Stimulated activated CD8-positive, alpha-beta memory T cell treated with anti-CD3 and anti-CD28 coated beads, Interleukin-15, amount 100 ng/mL, for 1 hour (primary cell): ENCODE data around the gene CRY2.
"Not testable (repeated sequence)": the region's sequence is repeated elsewhere in the genome, so short reads cannot be mapped to it uniquely, and the experiment has no call there.

Experiments used
- DNase-seq: peaks from one replicate; pipeline ENCODE4 v3.0.0-alpha.2; 2020; ENCODE audit warnings: low read depth

CRY2 gene

DNA sequence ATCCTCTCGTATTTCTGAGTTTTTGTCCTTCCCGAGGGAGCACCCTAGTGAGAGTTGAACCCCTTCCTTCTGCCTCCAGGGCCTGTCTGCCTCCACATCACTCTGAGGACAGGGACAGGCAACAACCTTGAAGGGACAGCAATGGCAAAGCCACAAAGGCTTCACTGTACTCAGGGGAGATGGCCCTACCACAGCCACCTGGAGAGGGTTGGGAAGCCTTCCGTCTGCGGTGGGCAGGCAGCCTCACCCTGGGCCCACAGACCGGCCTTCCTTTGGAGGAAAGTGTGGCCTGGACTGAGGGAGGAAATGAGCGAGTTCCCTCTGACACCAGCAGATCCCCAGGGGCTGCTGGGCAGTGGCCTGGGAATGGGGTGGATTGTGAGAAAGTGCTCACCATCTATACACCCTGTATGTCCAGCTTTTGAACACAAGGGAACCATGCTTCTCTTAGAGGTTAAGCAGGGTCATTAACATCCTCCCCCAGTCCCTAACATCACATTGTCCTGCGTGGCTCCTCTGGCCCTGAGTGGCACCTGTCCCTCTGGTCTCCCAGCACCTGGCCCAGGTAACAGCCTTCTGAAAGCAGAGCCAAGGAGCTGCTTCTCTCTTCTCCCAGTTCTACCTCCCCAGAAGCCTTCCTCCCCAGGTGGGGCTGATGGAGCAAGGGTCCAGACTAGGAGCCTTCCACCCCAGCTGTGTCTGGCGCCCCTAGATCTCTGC is 35.5 kb upstream of the CRY2 start:
- no peak for DNase-seq

DNA sequence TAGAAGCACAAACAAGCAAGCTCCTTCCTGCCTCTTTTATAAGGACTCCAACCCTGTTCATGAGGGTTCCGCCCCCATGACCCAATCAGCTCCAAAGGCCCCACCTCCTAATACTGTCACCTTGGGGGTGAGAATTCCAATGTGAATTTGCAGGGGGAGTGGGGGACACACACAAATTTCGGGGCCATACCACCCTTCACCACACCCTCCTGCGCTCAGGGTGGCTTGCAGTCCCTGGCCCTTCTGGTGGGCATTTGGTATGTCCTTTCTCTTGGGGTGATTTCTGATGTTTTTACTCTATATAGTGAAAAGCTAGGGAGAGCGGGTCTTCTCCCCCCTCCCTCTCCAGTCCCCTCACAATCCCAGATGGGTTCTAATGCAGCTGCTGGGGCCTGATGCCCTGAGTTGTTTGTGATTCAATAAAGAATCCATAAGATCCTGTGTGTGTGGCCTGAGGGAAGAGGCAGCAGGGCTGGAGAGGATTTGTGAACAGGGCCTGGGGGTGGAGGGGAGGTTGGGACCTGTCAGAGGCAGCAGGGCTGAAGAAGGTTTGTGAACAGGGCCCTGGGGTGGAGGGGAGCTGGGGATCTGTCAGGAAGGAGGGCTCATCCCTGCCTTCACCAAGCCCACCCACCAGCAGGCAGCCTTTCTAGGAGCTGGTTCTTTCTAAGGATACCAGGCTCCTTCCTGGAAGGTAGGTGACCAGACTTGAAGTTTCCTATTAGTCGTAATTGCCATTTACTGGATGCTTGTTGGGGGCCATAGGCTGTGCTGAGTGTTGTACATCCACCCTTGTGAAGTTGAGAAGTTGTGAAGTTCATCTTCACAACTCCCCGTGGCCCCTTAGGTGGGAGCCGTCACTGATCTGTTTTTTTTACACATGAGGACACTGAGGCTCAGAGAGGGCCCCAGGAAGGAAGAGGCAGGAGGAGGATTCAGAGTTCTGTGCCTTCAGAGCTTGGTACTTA is 34.4 kb upstream of the CRY2 start:
- DNase-seq: no peak

DNA sequence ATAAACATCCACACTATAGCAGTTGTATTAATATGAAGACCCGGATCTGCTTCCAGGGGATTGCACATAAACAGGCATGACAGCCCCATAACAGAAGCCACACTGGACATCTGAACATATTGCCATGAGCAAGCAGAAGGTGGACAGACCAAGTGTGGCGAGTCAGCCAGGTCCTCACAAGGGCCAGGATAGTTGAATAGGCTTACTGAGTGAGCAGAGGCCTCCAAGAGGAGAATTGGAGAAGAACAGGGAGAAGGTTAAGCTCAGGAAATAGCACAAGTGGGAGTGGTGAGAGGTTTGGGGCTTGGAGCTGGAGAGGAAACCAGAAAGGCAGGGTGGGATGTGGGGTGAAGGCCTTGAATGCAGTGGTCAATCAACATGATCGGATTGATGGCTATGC is 31.5 kb upstream of the CRY2 start:
- DNase-seq: no peak

DNA sequence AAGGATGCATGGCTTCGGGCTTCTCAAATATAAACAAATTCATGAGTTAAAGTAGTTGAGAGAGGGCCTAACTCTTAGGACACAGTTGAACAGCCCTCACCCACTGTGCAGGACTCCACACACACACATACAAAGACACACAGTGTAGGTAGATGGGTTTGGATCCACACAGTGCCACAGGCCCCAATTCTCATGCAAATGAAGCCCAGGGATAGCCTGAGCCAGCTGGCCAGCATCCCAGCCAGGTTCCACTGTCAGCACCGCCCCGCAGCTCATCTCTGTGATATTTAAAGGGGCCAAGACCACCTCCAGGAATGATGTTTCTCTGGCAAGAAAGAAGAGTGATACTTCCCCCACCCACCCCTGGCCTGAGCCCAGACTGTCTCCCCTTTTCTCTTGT is 30.7 kb upstream of the CRY2 start:
- DNase-seq: no peak

DNA sequence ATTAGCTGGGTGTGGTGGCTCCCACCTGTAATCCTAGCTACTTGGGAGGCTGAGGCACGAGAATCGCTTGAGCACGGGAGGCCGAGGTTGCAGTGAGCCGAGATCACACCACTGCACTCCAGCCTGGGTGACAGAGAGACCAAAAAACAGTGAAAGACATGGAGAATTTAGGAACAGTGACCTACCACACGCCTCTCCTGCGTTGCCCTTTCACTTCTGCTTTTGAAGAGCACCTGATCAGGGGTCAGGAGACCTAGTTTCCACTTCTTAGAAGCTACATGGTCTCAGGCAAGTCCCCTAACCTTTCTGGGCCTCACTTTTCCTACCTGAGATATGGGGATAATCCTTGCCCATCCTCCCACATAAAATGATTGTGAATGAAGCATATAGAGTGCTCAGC is 30.1 kb upstream of the CRY2 start:
- no peak for DNase-seq

DNA sequence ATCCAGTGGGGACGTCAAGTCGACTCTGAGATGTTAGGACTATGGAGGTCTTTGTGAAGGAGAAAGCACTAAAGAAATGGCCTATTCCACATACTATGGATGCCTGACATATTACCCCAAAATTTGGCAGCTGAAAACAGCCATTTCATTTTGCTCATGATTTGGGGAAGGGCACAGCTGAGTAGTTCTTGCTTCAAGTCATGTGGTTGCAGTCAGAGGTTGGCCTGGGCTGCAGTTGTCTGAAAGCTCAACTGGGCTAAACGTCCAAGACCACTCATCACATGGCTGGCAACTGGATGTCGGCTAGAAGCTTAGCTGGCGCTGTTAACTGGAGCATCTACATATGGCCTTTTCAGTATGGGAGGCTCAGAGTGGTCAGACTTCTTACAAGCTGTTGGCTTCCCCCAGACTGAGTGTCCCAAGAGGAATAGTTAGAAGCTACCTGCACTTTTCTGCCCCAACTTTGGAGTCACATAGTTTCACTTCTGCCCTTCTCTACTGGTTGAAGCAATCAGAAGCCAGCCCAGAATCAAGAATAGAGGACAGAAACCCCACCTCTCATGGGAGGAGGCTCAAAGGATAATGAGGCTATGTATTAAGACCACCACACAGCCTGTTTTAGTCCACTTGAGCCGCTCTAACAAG is 28.2 kb upstream of the CRY2 start:
- no peak for DNase-seq

DNA sequence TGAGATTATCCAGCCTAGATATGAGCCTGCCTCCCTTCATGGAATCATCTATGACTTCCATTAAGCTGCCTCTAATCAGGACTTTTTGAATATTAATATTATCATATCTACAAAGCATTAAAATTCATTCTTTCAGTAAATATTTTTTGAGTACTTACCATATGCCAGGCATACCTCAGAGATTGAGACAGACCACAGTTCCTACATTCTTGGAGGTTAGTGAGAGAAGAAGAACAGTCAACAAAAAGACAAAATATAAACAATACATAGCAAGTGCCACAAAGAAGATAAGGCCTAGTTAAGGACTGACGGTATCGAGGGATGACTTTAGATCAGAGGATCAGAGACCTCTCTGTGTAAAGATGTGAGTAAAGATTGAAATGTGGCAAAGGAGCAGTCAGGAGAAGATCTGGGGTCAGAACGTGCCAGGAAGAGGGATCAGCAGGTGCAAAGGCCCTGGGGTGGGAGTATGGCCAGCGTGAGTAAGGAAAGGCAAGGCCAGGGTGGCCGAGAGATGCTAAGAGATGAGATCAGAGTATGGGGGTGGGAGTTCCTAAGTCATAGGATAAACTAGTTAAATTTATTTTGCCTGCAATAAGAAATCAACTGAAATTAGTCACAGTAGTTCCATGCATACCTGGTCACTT is 26.9 kb upstream of the CRY2 start:
- no peak for DNase-seq

DNA sequence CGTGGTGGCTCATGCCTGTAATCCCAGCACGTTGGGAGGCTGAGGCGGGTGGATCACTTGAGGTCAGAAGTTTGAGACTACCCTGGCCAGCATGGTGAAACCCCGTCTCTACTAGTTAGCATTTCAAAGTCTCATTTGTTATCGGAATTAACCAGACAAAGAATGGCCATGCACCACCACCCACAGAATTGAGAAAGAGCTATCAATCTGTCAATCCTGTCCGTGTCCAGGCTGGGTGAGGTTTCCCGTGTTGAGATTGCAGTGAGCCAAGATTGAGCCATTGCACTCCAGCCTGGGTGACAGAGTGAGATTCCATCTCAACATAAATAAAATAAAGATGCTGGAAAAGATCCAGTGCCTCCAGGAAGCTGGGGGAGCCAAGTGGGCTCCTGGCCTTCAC is 20.8 kb upstream of the CRY2 start:
- DNase-seq: not testable (repeated sequence)

DNA sequence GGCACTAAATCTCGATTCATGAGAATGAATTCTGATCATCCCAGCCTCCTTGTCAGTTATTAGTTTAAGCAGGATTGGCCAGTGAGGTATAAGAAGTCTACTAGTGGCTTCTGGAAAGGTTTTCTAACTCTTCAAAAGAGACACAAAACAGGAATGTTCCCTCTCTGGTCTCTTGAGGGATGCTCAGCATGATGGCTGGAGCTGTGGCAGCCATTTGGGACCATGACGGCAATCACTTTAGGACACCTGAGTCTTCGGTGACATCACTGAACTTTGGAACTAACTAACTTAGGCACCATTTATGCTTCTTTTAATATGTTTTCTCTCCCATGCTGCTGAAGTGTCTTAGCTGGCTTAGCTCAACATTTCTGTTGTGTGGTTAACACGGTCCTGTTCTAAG is 20.2 kb upstream of the CRY2 start:
- no peak for DNase-seq

DNA sequence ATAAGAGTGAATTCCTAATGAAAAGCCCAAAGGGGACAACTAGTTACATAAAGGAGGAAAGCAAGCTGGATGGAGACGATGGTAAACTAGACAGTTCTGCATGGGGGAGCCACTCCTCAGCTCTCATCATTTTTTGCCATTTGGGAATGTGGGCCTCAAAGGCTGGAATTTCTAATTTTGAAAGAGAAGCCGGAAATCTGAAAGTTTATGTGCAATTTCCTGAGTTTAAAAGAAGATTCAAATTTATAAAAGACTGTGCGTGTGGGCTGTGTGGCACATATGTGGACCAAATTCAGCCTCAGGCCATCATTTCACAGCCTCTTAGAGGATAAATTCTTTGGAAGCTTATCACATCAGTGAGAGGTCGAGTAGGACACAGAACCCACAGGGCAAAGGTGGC is 18.3 kb upstream of the CRY2 start:
- DNase-seq: no peak

DNA sequence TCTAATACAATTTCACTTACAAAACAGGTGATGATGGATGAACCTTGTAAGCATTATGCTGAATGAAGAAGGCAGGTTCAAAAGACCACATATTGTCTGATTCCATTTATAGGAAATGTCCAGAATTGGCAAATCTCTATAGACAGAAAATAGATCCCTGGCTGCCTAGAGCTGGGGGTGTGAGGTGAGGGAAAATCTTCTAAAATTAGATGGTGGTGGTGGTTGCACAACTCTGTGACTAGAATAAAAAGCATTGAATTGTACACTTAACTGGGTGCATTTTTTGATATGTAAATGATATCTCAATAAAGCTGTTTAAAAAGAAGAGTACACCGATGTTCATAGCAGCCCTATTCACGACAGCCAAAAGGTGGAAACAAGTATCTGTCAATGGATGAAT is 16.7 kb upstream of the CRY2 start:
- no peak for DNase-seq

DNA sequence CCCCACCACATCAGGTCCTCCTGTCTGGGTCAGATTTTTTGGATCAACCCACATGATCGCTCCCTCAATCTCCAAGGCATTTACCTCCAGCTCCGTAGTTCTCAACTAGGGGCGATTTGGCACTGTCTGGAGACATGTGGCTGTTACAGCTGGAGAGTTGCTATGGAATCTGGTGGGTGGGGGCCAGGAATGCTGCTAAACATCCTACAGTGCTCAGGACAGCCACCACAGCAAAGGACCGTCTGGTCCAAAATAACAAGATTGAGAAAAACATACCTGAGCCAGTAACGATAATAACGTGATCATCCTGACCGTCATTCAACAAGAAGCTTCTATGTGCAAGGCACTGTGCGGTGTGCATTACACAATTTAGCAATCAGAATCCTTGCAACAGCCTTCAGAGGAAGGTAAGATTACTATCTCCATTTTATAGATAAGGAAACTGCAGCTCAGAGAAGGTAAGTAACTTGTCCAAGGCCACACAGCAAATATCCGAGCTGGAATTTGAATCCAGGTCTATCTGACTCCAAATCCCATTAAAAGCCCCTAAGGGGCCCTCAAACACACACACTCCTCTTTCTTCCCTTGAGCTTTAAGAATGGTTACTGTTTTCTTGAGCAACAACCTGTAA is 14.3 kb upstream of the CRY2 start:
- DNase-seq: no peak

DNA sequence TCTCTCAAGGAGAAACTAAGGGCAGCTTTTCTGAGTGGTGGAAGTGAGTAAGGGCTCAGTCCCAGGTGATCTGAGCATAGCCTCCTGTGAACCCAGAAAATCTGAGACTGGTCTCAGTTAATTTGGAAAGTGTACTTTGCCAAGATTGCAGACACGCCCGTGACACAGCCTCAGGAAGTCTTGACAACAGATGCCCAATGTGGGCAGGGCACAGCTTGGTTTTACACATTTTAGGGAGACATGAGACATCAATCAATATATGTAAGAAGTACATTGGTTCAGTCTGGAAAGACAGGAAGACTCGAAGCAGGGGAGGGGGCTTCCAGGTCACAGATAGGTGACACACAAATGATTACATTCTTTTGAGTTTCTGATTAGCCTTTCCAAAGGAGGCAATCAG is 13.5 kb upstream of the CRY2 start:
- no peak for DNase-seq

DNA sequence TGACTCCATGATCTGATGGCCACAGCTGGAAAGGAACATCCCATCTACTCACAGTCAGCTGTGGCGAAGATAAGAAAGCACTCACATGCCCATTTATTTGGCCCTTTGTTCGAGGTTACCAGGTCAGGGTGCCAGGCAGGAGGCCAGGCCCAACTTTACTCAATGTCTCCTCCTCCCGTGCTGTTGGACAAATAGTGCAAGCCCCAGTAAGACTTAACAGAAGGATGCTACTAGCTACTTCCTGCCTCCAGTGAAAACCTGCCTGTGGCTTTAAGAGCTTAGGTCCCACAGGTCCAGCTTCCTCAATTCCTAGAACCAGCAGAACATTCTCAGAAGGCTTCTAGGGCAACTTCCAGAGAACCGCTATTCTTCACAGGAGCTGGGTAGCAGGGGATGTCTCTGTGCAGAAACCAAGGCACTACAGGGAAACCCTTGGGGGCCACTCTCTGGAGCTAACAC is 12.9 kb upstream of the CRY2 start:
- DNase-seq: no peak

DNA sequence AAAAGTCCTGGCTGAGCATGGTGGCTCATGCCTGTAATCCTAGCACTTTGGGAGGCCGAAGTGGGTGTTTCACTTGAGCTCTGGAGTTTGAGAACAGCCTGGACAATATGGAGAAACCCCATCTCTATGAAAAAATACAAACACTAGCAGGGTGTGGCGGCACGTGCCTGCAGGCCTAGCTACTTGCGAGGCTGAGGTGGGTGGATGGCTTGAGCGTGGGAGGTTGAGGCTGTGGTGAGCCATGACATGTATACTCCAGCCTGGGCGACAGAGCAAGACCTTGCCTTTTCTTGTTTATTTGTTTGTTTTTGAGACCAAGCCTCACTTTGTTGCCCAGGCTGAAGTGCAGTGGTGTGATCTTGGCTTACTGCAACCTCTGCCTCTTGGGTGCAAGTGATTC is 8.1 kb upstream of the CRY2 start:
- DNase-seq: no peak

DNA sequence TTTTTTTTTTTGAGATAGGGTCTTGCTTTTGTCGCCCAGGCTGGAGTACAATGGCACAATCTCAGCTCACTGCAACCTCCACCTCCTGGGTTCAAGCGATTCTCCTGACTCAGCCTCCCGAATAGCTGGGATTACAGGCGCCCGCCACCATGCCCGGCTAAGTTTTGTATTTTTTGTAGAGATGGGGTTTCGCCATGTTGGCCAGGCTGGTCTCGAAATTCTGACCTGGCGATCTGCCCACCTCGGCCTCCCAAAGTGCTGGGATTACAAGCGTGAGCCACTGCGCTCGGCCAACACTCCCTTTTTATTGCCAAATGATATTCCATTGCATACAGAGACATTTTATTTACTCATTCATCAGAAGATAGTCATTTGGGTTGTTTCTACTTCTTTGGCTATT is 7.0 kb upstream of the CRY2 start:
- DNase-seq: not testable (repeated sequence)

DNA sequence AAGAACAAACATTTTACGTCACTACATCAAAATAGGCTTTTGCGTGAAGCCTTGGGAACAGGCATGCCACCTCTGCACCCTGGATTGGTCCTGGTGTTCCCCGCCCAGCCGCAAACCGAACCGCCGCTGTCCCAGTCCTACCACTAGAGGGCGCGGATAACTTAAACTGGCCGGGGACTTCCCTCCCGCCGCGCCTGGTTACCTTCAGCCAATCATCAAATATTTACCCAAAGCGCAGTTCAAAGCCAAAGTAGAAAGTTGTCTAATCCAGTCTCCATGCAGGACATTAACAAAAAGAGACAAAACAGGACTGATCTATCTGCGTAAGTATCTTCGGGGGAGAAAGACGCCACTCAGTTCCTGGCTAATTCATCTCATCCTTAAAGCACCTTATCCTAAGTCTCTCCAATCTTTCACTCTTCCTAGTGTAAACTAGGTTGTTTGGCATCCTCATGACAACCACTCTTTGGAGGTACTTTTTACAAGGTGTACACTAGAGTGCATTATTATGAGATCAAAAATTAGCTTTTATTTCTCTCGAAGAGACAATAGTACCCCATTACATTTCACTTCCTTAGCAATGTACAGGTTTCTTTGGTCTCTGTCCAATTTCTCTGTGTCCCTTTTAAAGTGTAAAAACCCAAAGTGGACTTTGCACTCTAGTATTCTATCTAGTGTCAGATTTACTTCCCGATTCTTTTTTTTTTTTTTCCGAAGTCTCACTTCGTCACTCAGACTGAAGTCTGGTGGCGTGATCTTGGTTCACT is 3.9 kb upstream of the CRY2 start:
- DNase-seq: peak; percentile 78

DNA sequence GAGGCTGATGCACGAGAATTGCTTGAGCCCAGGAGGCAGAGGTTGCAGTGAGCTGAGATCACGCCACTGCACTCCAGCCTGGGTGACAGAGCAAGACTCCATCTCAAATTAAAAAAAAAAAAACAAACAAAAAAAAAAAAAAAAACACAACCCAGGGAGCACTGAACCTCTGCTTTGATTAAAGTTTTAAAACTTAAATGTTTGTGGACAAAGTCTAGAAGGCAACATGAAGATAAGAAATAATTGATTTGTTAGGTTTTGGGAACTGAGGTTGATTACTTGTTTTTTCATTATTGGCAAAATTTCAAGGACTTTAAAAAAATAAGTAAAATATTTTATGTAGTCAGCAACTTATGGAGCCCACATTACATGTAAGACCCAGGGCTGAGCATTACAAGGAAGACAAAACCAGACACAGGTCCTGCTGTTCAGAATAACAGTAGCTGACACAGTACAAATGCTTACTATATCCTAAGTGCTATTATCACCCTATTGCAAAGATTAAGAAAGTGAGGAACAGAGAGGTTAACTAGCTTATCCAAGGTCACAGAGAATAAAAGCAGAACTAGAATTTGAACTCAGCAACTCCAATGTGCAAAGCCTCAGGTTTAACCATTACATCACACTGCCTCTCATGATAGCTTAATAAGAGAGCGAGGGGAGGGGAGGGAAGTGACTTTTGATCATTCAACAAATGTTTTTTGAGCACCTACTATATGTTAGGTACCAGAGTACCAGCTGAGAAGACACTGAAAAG is 2.3 kb upstream of the CRY2 start:
- no peak for DNase-seq

DNA sequence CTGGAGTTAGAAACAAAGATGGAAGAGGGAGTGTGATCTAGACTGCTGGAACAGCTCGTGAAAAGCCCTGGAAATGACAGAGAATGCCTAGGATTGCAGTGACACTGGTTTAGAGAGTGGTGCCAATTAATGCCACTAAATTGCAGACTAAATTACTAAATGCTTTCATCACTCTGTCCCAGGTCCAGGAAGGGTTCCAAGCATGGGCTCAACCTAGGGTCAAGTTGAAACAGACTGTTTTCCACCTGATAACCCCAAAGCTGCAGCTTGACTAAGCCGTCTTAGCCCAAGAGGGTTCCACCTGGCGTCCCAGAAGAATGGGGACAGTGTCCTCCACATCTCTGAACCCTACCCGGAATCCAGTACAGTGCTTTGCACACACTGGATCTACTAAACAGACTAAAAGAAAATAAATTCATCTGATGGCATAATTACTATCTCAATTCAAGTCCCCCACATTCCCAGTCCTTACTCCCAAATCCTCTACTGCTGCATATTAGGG is 1.1 kb upstream of the CRY2 start:
- no peak for DNase-seq

DNA sequence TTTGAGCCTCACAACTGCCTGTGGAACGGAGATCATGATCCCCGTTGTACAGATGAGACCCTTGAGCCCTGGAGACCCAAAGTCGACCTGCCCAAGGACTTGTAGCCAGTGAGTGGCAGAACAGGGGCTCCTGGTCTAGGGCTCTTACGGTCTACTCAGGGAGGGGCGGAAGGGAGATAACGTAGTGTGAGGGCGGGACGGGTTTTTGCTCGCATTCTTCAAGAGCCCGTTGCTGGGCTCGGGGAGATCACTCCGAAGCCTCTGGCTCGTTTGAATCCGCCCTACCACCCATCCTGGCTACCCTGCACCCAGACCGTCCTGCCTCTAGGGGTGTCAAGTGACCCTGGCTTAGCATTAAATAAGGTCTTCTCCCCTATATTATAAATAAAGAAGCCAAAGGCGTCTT is 639 bp downstream of the CRY2 start:
- DNase-seq: peak; percentile 11
